ENCODE results near the gene CTAGE1.
"Not testable (repeated sequence)": the region's sequence is repeated elsewhere in the genome, so short reads cannot be mapped to it uniquely, and the experiment has no call there.

CTAGE1 gene

DNA sequence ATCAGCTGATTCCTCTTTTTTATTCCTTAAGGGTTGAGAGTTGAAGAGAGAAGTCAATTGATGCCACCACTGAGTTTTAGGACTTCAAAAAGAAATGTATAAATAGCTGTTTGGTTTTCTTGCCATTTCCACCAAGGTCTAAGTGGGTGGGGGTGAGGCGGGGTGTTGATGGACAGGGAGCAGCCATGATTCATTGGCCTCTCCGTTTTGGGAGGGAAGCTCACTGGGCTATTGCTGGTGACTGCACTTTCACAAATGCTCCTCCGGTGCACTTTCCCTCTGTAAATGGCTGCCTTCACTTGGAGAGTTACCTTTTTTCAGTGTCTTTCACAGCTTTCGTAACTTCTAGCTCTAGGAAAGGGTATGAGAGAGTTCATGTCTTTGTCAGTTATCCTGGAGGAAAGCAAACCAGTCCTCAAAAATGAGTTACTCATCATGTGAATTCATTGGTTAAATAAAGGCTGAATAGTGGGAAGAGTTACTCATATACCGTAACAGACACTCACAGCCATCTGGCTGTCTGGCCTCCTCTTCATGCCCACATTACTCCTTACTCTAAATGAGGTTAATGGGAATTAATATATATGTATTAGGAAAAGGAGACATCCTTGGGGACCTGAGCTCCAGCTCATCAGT lies 17.4 kb upstream of the CTAGE1 start:
- DNase-seq: no peak

DNA sequence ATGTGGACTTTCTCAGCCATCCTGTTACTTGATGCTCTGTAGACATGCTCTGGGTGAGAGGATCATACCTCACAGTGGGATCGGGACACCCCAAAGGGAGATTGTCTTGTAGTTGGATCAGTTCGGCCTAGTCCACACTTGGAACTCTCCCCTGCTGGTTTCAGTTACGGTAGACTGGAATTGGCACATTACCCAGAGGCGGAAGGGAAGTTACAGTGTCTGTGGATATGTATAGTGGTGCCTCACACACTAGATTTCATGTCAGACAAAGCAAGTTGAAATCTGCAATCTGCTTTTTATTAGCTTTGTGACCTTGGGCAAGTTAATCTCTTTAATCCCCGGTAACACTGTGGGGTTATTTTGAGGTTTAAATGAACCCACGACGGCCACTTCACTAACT lies 16.2 kb upstream of the CTAGE1 start:
- no peak for DNase-seq

DNA sequence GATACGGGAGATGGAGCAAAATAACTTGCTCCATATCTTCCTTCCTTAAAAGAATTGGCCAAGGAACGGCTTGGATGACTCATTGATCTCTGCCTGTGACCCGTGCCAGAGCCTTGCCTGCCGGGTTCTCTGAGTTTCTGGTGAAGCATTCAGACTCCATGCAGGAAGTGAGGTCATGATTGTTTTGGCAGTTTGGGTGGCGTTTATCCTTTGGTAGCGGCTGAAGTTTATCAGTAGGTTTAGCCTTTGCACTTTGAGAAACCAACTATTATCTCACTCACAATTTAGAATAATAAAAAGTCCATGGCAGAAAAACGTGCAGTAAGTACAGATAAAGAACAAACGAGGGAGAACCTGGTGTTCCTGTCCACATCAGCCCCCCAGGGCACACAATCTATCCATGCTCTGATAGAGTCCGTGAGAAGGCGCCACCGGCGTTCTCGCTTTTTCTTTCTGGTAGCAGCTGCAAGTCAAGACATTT lies 15.0 kb upstream of the CTAGE1 start:
- no peak for DNase-seq

DNA sequence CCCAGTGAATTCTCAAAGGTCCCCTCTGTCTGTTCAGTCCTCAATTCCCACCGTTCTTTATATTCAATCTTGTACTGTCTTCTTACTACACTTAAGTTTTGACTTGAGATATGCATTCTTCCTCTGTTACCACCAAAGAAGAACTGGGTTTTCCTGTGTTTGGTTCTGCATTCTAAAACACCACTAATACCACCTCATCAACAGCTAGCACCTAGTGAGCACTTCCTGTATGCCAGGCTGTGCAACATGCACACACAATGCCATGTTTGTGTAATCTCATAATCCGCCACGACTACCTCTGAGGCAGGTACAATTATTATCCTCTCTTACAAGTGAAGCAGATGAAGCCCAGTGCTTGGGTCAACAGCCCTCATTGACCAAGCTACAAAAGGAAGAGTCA lies 11.8 kb upstream of the CTAGE1 start:
- no peak for DNase-seq

DNA sequence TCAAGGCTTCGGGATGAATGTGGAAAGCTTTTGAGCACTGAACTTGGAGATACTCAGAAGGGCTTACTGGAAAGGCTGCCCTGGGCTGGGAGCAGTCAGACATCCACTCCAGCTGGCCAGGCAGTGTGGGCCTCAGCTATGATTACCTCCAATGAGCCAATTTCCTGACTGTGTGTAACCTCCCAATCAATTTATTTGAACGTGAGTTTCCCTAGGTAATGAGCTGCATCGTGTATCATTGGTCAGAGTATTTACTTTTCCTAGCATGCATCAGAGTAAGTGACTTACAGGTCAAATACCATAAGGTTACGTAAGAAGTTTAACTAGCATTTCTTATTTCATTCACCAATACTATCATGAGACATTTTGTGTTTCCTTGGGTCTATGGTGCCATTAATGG lies 11.0 kb upstream of the CTAGE1 start:
- no peak for DNase-seq

DNA sequence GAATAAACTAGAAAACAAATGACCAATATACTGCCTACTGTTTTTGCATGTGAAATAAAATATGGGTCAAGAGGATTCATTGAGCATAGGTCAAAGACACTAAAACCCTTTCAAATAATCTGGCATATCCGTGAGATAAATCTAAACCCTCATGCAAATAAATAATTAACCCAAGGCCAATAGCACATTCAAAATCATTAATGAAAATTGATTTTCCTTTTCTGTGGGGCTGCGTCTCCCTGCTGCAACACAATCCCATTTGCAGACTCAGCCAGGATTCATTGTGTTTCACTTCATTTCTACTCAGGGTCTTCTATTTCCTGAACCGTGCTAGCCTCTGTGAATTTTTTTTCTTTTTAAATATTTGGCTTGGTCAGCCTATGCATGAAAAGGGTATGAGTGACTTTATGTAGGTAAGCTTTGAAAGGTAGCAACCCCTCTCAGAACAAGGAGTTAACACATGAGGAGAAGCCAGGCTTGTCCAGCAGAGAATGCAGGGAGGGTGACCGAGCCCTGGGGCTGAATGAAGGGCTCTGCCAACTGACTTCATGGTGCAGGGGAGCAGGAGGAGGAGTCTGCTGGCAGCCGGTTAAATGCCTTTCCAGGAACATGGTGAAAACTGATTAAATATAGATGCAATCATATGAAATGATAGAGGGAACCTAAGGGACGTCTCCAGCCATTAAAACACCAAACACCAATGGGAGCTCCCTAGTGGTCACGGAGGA lies 10.3 kb upstream of the CTAGE1 start:
- DNase-seq: no peak

DNA sequence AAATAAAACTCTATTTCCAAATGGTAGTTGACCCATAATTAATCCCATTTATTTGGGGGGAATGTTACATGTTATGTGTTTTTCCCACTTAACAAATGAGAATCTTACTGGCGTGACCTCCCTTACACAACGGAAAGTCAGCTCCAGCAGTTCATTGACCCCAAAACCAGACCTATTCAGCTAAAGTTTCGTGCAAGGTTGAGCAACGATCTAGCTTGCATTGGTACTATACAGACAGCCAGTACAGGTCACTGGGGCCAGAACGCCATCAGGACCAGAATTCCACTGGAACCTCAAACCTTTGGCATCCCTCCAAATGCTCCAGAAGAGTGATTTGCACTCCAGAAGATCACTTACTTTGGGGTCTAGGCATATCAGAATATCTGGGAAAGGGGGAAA lies 6.8 kb upstream of the CTAGE1 start:
- no peak for DNase-seq

DNA sequence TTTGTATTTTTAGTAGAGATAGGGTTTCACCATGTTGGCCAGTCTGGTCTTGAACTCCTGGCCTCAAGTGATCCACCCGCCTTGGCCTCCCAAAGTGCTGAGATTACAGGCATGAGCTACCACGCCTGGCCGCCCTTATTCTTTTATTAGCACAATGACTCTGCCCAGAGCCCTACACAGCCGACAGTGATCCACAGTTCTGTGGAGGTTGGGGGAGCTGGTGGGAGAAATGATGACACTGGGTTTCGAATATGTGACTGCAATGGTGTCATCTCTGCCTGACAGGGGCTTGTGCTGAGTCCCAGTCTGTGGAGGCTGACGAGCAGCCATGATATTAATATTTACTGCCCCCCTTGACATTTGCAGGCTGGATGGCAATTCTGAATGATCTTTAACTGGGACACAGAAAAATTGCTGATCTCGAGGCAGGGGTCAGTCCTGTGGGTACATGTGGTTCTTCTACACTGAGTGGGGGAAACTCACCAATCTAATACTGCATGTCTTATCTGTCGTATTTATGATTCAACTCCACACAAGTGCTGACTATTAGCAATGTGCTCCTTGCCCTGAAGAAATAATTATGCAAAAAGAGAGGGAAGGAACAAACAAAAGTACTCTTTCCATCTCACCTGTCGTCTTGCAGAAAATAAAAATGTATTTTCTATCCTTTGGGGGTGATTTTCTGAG lies 6.3 kb upstream of the CTAGE1 start:
- DNase-seq: no peak

DNA sequence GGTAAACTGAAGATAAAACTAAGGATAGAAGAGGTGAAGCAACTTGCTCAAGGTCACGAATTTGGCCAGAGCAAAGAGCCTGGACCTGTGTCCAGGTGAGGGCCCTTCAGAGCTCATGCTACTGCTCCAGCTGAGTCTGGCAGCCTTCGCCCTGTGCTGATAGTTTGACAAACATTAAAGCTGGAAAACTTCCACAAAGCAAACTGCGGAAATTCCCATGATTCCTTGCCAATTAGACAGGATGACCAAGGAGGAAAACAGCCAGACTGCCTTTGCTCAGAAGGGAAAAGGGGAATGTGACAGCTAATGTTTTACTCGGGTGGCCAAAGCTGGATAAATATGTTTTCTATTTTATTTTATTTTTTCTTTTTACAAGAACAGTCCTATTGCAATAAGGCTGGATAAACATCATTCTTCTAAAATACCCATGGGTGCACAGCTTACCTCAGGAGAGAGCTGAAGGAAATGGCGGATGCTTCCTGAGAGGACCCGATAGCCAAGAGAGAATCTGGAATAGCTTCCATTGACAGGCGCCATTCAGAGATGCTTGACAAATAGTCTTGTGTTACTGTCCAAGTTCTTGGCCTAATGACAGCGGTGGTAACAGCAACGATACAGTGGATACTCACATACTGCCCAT lies 5.3 kb upstream of the CTAGE1 start:
- no peak for DNase-seq

DNA sequence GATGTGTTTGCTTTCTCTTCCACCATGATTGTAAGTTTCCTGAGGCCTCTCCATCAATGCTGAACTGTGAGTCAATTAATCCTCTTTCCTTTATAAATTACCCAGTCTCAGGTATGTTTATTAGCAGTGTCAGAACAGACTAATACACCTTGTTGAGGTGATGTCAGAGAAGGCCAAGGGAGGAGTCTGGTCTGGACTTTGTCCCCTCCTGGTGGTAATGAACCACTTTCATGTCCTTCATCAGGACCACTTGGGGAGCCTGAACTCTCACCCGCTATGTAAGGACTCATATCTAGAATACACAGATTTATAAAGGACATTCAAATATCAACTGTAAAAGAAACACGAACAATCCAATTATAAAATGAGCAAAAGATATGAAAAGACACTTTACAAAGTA lies 2.9 kb upstream of the CTAGE1 start:
- DNase-seq: no peak

DNA sequence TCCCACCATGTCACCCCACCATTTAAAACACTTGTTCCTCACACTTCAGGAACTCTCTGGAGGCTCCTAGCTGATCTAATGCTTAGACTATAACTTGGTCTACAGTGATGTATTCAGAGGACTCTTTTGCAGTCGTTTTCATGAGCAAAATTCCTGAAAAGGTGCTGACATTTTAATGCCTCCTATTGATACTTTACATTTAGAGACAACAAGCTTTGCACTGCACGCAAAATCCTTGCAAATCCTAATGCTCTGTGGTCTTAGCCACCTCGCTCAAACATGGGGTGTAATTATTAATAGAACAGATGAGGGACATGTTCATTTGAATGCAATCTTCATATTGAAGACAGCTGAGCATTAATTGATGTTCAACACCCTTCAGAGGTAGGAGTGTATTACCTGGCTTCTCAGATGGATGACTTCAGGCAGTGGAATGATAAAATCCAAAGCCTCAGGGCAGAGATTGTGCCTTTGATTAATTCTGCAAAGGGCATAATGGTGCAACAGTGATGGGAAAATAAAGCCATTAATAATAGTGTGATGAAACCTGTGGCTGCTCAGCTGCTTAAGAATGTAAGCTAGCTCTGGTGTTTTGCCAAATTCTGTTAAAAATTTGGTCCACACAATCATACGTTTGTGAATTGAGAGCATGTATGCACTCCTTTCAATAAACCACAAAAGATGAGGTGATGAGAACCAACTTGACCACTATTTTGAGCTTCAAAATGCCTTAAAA lies 5.4 kb downstream of the CTAGE1 start:
- no peak for DNase-seq

DNA sequence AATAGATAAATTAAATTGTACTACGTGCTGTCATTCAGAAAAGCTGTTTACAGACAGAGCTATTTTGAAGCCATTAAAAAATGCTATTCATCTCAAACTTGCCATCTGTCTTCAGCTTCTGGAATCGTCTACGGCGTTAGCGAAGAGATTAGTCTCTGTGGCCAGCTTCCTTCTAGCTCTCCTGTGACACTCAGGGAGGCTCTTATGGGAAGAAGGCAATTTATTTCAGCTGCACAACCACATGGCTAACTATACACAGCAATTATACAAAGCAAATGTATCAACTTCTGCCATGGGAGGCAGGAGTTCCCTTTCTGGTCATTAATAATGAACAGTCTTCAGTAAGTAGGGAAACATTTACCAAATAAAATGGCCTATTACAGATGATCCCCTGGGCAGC lies 6.3 kb downstream of the CTAGE1 start:
- DNase-seq: no peak

DNA sequence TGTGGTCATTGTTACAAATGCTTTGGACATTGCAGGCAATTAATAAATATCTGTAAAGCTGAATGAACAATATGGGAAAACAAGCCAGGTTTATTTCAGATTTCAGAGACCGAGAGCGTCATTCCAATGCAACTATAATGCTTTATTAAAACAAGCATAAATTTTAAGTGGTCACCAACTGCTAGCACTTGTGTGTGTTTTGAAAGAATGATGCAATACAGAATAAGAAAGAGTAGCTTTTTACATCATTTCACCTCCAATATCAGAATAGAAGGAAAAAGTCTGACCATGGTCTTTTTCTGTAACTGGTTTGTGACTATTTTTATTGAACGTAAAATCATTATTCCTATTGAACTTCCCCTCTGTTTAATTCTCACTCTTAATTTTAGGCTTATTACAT lies 7.6 kb downstream of the CTAGE1 start:
- DNase-seq: no peak

DNA sequence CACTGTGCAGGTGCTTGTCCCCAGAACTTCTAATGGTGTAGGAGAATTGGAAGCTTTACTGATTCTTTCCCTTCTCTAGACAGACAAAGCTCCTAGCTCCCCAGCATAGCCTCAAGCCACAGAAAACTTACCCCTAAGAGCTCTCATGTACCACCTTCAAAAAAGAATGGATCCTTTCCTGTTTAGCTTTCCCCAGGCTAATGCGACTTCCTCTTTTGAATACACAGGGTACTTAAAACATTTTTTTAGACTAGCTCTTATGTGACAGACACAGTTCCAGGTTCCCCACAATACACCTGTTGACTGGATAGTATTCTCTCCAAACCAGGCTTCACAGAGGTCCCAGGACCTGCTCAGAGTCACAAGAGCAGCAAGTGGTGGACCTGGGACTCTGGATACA lies 8.3 kb downstream of the CTAGE1 start:
- no peak for DNase-seq

DNA sequence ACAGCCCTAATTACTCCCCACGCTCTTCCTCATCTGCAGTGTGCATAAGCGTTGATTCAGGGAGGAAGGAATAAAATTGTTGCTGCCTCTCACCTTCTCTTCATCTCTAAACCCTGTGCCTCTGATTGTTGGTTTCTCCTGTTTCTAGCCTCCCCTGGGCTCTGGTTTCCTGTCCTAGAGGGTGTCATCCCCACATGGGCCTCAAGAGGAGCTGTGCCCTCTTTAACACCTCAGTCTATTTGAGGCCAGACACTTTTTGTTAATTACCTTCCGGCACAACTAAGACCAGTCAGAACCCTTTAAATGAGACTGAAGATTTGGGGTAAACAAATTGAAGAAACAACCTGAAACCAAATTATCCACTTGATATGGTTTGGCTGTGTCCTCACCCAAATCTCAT lies 9.7 kb downstream of the CTAGE1 start:
- no peak for DNase-seq

DNA sequence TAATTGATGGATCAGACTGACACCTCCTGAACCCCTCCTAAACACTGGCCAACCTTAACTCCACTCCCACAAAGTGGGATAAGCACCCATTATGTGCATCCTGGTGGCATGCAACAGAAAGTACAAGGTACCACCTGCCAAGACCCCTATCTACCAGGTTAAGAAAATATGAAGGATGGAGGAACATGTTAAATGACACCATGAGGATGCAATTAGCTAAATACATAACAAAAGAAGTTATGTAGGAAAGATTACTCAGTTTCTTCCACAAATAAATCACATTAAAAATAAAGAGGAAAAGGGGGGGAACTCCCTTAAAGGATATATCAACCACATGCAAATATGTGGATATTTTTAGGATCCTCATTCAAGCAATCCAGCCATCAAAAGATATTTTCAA lies 12.6 kb downstream of the CTAGE1 start:
- no peak for DNase-seq

DNA sequence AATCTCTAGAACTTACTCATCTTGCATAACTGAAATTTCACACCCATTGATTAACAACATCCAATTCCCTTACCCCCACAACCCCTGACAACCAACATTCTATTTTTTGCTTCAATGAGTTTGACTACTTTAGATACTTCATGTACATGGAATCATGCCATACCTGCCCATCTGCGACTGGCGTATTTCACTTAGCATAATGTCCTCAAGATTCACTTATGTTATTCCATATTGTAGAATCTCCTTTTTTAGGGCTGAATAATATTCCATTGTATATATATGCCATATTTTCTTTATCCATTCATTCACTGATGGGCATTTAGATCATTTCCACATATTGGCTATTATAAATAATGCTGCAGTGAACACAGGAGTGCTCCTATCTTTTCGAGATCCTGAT lies 13.8 kb downstream of the CTAGE1 start:
- DNase-seq: no peak

DNA sequence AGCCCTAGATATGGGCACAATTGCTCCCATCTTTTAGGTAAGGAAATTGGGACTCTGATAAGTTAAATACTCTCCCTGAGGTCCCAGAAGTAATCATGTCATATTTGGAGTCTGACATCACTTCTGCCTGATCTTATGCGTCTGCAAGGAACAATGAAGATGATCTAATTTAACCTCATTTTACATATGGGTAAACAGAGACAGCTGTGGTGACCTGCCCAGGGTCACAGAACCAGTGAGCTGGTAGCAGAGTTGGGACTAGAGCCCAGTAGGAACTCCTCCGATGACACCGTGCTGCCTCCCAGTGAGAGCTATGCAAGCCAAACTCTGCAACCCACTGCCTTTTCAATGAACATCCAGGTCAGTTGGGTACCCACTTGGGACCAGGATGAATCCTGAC lies 17.8 kb downstream of the CTAGE1 start:
- no peak for DNase-seq

DNA sequence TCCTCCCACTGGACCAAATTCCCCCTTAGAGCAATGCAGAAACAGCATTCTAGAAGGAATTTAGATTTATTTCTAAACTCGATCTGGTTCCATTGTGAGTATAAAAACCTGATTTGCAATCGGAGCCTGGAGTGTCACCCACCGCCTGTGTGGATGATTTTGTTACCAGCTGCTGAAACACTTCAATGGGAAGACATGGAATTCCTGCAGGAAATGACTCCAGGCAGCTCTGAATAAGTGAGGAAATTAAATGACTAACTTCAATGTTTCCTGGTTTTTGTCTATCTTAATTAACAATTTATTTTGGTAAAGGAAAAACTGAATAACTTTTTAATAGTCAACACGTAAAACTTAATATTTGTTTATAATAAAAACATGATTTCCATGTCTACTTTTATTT lies 19.3 kb downstream of the CTAGE1 start:
- DNase-seq: no peak

DNA sequence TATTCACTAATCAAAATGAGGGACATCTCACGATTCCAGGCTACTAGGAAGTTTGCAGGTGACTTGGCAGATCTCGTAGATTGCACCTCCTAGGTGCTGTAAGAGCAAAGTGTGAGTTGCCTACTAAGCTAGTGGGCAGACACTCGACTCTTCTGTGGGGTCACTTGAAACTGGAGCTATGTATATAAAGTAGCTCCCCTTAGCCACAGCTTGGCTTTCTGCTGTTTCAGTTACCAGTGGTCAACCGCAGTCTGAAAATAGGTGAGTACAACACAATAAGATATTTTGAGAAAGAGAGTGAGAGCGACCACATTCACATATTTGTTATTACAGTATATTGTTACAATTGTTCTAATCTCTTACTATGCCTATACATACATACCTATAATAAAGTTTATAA lies 23.3 kb downstream of the CTAGE1 start:
- no peak for DNase-seq

DNA sequence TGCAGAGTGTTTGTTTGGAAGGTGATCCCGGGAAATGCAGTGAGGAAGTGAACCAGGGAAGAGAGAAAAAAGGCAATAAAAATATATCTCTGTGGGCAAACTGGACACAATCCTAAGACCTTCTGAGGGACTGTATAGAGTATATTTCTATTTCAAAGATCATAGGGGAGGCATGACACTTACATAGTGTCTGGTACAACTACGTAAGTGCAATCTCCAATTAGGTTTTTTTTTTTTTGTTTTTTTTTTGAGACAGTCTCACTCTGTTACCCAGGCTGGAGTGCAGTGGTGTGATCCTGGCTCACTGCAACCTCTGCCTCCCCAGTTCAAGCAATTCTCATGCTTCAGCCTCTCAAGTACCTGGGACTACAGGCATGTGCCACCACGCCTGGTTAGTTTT lies 24.6 kb downstream of the CTAGE1 start:
- not testable (repeated sequence) for DNase-seq

DNA sequence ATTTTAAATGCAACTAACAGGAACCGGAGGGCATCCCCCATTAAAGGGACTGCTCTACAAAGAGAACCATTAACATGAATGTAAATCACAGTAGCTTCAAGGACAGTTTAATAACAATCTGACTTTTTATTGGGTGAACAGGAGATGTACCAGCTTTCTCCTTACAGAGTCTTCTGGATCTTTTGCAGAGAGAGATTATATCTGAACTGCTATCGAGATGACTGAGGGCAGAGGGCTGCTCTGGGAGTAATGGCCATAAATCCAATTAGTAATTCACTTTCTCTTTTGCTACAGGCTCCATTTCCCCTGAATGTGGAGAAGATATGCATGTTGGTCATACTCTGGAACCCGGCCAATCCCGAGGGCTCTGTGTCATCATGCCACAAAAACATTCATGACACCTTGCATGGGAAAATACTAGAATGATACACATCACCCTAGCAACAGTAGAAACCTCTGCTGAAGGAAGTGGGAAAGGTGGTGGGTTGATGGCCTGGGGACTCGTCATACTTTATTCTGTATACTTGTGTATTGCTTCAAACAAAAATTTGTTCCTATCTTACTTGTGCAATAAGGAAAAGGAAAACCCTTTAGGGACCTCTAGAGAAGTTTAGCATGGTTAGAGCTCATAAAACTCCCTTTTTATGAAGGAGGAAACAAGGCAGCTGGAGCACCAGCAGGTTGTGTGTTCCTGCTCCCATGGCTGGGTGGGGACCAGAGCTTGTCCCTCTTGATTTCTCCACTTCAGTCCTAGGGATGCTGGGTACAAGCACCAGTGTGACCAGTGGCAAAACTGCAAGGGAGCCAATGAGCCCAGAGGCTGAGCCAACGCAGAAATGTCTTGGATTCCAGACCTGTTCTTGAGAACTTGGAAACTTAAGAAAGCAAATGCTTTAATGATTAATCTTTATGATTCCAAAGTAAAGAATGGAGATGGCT lies 26.0 kb downstream of the CTAGE1 start:
- no peak for DNase-seq
